ENCODE measurements around the gene SMIM1. TPM values are rescaled to one million over a fixed set of nuclear protein-coding genes. Genes with fewer than 3 reads are reported as not detected.
A peak's percentile ranks its signal among the peaks of the same experiment; 100 is the strongest.

Gene SMIM1
- total RNA-seq: 2.0 TPM

- DNase-seq: no peak
Observed at GRCh38 chr1:3772715-3773571, at the start of gene SMIM1. SMIM1 (plus strand) TSS chr1:3772749; CDS start chr1:3775374, 2,625 bp downstream.

DNA sequence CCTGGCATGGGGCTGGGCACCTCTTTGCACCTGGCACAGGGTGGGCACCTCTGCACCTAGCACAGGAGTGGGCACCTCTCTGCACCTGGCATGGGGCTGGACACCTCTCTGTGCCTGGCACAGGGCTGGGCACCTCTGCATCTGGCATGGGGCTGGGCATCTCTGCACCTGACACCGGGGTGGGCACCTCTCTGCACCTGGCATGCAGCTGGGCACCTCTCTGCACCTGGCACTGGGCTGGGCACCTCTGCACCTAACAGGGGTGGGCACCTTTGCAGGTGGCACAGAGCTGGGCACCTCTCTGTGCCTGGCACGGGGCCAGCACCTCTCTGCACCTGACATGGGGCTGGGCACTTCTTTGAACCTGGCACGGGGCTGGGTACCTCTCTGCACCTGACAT, 49.7 kb upstream of the SMIM1 start:
- no peak for DNase-seq

GRCh38 chr1:3724416-3725030, 48.0 kb upstream of the SMIM1 start:
- peak; percentile 37 for DNase-seq

GRCh38 chr1:3725366-3725765, 47.2 kb upstream of the SMIM1 start:
- DNase-seq: no peak

- DNase-seq: no peak
Observed at GRCh38 chr1:3727042-3727824, 45.3 kb upstream of the SMIM1 start.

DNA sequence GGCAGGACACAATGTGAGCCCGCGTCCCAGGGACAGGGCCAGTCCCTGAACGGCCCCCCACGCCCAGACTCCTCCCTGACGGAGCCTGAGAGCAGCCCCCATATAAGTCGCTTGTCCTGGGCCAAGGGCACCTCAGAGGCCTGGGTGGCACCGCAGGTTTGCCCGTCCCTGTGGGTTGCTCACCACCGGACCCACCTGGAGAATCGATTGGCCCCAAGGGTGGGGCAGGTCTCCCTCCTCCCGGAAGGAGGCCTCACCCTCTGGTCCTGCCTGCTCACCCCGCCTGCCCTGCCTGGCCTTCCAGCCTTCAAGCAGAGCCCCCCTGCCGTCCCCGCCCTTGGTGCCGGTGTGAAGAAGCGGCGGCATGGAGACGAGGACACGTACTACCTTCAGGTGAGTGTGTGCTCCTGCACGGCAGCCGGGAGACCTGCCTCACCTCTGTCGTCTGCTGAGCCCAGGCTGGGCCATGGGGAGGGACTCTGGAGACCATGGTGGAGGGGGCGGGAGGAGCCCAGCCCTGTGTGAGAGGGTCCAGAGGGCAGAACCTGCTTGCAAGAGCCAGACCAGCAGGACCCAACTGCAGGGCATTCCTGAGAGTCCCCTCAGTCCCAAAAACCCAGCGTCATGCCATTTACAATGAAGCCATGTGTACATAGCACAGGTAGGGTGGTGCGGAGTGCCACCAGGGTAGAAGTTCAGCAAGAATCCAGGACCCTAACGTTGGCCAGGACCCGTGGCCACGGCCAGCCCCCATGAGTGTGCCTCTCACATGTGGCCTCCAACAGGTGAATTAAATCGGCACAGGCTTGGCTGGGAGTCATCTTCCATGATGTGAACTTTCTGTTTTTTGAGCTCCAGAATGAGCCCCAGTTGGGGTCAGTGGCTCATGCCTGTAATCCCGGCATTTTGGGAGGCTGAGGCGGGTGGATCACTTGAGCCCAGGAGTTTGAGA, 44.4 kb upstream of the SMIM1 start:
- DNase-seq: no peak

- no peak for DNase-seq
Observed at GRCh38 chr1:3729594-3730542, 42.7 kb upstream of the SMIM1 start.

GRCh38 chr1:3730543-3731247, 41.9 kb upstream of the SMIM1 start:
- DNase-seq: no peak

DNA sequence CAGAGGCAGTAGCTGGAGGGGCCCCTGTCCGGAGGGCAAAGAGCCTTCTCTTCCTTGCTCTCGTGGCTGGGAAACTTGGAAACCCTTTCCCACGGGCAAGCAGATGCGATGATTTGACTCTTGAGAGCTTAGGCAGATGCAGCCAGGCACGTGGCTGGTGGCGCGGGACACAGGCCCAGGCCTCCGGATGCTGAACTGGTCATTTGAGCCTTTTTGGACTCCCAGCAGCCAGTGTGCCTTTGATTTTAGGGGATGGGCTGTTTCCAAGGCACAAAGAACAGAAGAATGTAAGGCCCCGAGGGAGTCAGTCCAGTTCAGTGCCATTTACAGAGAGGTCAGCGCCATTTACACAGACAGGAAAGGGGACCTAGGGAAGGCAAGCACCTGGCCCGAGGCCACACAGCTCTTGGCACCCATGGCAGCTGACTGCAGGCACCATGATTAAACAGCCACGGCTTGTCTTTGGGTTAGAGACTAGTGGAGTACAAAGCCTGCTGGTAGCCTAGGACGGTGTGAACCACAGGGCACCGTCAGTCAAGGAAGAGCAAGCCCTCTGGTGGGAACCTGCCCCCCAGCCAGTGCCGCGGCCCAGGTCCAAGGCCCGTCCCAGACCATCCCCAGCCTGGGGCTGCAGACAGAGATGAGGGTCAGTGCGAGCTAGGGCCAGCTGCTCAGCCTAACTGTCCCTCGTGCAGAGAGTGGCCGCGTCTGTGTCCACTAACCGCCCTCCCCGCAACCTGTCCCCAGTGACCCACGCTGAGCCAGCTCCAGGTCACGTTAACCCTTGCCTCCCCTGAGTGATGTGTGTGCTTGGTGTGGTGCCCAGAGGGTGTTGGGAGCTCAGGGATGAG, 40.7 kb upstream of the SMIM1 start:
- no peak for DNase-seq

- DNase-seq: no peak
Observed at GRCh38 chr1:3732434-3733093, 40.0 kb upstream of the SMIM1 start.

DNA sequence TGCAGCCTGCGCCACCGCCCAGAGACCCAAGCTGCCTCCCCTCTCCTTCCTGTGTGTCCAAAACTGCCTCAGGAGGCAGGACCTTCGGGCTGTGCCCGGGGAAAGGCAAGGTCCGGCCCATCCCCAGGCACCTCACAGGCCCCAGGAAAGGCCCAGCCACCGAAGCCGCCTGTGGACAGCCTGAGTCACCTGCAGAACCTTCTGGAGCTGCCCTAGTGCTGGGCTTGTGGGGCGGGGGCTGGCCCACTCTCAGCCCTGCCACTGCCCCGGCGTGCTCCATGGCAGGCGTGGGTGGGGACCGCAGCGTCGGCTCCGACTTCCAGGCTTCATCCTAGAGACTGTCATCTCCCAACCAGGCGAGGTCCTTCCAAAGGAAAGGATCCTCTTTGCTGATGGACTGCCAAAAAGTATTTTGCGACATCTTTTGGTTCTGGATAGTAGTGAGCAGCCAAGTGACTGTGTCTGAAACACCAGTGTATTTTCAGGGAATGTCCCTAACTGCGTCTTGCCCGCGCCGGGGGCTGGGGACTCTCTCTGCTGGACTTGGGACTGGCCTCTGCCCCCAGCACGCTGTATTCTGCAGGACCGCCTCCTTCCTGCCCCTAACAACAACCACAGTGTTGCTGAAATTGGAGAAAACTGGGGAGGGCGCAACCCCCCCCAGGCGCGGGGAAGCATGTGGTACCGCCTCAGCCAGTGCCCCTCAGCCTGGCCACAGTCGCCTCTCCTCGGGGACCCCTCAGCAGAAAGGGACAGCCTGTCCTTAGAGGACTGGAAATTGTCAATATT, 39.3 kb upstream of the SMIM1 start:
- no peak for DNase-seq

DNA sequence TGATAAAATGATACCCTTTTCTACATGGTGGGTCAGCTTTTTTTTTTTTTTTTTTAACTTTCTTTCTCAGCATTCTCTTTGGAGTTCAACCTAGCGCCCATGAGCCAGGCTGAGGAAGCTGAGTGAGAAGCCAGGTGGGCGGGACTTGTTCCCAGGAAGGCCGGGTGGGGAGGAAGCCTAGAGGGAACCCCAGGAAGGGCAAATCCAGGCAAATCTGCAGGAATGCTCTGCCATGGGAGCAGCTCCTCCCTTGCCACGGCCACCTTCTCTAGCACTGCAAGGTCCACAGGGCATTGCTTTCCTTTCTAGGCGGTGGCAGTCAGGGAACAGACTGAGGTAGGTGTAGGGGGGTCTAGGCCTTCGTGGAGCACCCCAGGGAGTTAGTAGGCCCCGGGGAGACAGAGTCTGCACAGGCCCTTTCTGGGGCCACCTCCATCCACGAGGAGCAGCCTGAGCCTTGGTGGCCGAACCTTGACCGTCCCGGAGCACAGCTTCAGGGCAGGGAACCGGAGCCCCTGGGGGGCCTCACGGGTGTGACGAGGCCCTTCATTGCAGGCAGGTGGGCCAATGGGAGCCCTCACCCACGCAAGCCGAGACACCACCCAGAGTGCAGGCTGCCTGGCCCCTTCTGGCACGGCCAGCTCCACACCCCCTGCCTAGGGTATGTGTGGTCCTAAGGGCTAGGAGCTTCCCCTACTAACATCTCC, 38.5 kb upstream of the SMIM1 start:
- no peak for DNase-seq

DNA sequence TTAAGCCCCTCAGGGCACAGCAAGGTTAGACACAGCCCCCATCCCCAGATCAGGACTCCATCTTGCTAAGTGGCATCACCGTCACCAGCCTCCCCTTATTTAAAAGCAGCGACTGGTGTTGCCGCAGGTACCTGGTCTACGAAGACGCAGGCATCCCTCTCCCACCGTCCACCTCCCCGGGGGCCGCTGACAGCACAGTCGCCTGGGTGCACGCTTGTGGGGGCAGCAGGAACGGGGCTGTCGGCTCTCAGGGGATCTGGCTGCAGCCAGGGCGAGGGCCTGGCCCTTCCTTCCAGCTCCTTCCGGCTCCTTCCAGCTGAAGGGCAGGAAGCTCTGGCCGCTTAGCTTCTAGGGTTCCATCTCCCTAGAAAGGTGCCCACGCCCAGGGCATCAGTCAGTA, 37.9 kb upstream of the SMIM1 start:
- DNase-seq: no peak

DNA sequence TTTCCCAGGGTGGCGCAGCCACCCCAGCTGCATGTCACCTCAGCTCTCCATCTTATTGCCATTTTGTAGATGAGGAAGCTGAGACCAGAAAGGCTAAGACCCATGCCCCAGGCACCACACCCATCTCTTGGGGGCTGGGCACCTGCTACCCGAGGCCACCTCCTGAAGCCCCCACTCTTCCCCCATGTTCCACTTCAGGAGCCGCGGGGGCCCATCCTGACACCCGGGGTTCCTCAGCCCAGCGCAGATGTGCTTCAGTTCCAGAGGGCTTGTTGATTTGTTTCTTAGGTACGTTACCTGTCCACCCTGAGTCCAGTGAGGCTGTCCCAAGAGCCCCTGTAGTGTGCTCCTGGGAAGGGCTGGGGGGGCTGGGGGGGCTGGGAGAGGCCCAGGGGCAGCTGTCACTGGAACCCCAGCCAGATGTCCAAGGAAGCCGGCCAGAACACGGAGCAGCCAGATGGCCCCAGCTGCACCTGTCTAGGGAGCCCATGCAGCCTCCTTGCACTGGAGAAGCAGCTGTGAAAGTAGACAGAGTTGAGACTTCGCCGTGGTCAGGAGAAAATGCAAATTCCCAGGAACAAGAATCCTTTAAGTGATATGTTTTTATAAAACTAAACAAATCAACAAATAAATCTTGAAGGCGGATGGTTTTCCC, 37.4 kb upstream of the SMIM1 start:
- no peak for DNase-seq

DNA sequence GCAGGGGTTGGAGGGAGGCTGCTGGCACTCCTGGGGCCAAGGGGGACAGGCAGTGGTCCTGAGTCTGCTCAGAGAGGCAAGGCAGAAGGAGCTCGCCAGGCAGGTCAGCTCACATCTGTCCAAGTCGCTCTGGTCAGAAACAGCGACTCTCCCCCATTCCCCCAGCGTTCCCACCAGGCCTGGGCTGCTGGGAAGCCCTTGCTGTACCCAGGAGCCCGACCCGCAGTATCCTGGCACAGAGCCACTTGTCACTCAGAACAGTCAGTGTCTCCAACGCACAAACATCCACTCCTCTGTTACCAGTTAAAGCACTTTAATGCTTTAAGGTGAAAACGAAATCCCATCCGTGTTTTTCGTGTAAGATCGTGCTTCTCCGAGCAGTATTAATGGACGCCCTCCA, 36.9 kb upstream of the SMIM1 start:
- DNase-seq: no peak

DNA sequence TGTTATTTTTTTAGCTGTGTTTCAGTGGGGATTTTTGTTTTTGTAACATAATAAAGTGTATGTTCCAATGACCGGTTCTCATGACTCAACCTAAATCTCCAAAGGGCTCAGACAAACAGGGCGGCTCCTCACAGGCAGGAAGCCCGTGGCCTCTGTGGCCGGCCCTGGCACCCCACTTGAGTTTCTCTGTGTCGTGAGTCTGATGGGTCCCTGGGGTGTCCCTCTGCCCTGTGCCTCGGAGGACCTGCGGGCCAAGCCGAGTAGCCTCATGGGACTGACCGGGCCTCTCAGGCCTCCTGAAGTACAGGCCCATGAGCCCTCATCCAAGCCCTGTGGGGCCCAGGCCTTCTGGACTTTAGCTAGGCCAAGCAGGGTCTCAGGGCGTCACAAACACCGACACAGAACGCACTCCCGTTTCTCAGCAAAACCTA, 36.4 kb upstream of the SMIM1 start:
- DNase-seq: no peak

Data from occipital lobe (tissue), 2 donors.